Stimulated activated naive CD4-positive, alpha-beta T cell treated with Interleukin-2 at 50 U/mL for 16 hours (primary cell): Measurements from ENCODE around the gene POLE4.

Experiments used
- DNase-seq: peaks from one replicate; lab custom pipeline; 2025; lab: John Stamatoyannopoulos, UW

The POLE4 gene

GRCh38 chr2:74939919-74940812 lies 18.3 kb upstream of the POLE4 start:
- DNase-seq: no peak

- DNase-seq: no peak
These were observed 17.2 kb upstream of the POLE4 start for GRCh38 chr2:74941284-74941683.

DNA sequence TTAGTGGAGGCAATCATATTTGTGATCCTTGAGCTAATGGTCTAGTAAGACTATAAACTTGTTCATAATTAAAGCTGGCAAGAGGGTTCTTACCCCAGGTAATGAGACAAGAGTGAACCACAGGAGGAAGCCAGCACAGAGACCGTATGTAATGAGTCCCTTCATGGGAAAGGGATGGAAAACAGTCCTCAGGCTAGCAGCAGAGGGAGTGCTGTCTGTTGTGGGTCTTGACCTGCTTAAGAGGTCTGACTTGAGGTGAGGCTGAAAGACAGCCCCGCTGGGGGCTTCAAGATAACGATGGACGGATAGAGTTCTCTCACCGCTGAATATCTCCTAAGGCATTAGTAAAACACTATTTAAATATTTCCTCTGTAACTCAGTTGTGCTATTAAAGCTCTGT lies 16.2 kb upstream of the POLE4 start:
- DNase-seq: no peak

- DNase-seq: no peak
These were observed 13.3 kb upstream of the POLE4 start for GRCh38 chr2:74944987-74945787.

- DNase-seq: no peak
These were observed 12.6 kb upstream of the POLE4 start for GRCh38 chr2:74945788-74946331.

- DNase-seq: no peak
These were observed 10.7 kb upstream of the POLE4 start for GRCh38 chr2:74947703-74948102.

DNA sequence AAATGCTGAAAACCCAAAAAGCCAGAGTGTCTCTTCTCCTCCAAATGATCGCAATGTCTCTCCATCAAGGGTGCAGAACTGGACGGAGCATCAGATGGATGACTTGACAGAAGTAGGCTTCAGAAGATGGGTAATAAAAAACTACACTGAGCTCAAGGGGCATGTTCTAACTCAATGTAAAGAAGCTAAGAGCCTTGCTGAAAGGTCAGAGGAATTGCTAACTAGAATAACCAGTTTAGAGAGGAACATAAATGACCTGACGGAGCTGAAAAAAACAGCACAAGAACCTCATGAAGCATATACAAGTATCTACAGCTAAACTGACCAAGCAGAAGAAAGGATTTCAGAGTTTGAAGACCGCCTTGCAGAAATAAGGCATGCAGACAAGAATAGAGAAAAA lies 9.7 kb upstream of the POLE4 start:
- no peak for DNase-seq

DNA sequence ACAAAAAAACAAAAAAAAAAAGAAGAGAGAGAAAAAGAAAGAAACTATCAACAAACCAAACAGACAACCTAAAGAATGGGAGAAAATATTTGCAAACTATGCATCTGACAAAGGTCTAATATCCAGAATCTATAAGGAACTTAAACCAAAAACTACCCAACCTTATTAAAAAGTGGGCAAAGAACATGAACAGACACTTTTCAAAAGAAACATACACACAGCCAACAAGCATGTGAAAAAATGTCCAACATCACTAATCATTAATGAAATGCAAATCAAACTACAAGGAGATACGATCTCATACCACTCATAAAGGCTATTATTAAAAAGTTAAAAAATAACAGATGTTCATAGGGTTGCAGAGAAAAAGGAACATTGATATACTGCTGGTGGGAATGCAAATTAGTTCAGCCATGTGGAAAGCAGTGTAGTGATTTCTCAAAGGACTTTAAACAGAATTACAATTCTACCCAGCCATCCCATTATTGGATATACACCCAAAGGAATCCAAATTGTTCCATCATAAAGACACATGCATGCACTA lies 7.2 kb upstream of the POLE4 start:
- no peak for DNase-seq

GRCh38 chr2:74952575-74952974 lies 5.9 kb upstream of the POLE4 start:
- no peak for DNase-seq

DNA sequence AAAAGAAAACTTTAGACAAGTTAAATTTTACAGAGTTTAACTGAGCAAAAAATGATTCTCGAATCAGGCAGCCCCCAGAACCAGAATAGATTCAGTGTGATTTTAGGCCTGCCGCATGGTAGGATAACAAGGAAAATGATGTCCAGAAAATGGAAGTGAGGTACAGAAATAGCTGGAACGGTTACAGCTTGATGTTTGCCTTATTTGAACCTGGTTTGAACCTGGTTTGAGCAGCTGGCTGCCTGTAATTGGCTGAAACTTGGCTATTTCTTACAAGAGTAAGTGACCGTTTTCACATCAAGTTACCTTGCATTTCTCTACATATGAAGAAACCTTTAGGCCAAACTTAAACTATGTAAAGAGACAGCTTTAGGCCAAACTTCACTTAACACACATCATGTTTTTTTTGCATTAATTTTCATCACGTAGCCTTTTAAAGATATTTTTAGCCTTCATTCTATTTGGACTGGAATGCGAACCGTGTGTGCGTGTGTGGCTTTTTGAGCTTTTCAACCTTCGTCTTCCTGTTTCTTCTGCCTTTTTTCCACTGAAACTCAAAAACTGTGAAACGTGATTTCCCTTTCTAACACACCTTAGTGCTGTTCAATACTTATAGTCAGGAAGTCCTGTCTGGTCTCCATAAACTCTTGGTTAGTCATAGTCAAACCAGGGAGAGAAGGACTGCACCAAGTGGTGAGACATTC lies 4.5 kb upstream of the POLE4 start:
- DNase-seq: no peak

- no peak for DNase-seq
These were observed 4.0 kb upstream of the POLE4 start for GRCh38 chr2:74954500-74954874.

DNA sequence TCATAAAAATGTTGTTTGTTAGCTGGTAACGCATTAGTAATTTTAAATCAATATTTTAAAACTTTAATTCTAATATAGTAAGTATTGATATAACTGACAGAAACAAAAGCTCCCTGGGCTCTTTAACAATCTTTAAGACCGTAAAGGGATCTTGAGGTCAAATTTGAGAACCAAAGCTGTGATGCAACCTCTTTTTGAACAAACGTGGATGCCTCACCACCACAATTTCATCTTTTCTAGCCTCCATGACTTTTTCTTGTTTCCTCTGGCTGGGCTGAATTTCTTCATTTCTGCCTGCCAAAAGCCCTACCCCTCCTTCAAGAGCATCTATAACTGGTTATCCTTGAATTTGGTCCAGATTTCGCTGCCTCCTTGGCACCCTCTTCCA lies 563 bp upstream of the POLE4 start:
- DNase-seq: no peak

- DNase-seq: no peak
These were observed 786 bp downstream of the POLE4 start for GRCh38 chr2:74959106-74959751.

DNA sequence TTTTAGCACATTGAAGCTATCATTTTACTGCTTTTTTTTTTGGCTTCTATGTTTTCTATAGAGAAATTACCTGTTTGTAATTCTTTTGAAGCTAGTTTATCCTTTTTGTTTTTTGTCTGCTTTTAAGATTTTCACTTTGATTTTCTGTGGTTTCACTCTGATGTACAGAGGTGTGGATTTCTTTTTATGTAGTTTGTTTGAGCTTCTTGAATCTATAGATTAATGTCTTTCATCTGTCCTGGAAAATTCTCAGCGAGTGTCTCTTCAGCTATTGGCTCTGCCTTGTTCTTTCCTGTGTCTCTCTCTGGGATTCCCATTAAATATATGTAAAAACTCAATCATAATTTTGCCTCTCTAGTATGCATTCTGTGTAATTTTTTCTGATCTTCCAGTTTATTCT lies 8.4 kb downstream of the POLE4 start:
- DNase-seq: no peak

DNA sequence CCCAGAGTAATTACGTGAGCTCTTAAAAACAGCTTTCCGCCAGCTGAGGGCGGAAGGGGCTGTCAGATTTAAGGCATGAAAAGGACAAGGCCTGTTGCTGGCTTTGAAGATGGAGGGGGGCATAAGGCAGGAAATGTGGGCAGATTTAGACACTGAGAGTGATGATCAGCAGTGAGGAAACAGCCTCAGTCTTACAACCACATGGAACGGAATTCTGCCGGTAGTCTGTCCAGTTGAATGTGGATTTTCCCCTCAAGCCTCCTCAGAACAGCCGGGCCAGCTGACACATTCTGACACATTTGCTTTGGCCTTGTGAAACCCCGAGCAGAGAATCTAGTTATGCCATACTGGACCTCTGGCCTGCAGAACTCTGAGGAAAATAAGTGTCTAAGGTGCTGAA lies 16.6 kb downstream of the POLE4 start:
- no peak for DNase-seq

GRCh38 chr2:74979844-74980243 lies 21.4 kb downstream of the POLE4 start:
- DNase-seq: no peak

- DNase-seq: no peak
These were observed 24.1 kb downstream of the POLE4 start for GRCh38 chr2:74982577-74982976.

GRCh38 chr2:74983631-74984392 lies 25.4 kb downstream of the POLE4 start:
- no peak for DNase-seq

DNA sequence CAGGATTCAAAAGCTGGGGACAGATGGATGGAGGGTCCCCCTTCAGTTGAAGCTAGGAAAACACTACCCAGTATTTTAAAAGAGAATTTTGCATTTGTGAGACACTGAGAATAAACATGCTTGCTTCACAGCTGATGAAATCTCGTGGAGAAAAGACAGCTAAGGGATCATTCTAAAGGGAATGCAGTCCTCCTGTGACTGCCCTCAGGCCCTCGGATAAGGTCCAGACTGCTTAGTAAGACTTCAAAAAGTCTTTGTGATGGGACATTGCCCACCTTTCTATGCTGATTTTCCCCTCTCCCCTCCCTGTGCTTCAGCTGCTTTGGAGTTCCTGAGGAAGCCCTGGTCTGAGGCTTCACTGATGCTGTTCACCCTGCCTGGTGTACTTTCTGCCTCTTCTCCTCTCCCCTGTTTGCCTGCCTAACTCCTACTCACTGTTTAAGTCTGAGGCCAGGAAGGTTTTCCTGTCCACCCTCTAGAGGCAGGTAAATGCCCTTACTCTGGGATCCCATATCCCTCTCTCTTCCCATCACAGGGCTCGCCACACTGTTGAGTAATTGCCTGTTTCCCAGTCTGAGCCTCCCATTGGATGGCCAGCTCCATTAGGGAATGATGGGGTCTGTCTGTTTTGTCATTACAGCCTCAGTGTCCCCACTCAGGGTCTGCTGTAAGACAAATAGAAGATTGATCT lies 26.6 kb downstream of the POLE4 start:
- DNase-seq: no peak

GRCh38 chr2:74985978-74986609 lies 27.7 kb downstream of the POLE4 start:
- DNase-seq: no peak
